Measurements from ENCODE around the gene CFAP251. TPM values are rescaled to one million over a fixed set of nuclear protein-coding genes. Genes with fewer than 3 reads are reported as not detected.

Gene CFAP251
- total RNA-seq, 1 donor from 2014 or later = 0.65 TPM

GRCh38 chr12:121934309-121934664 lies 15.9 kb downstream of the CFAP251 start:
- DNase-seq (no peak), ATAC-seq (ENCODE audit: poor library complexity) (no peak)
- intact Hi-C loops (cut with DNase I) = no loop called here

- ATAC-seq (ENCODE audit: poor library complexity) (no peak), DNase-seq (no peak)
- intact Hi-C loops (cut with DNase I) = no loop called here
Measured at GRCh38 chr12:121937654-121938053, 19.3 kb downstream of the CFAP251 start.

- intact Hi-C loops (cut with DNase I) = no loop called here
- ATAC-seq (ENCODE audit: poor library complexity) = no peak
- no peak for DNase-seq
Measured at GRCh38 chr12:121939186-121939585, 20.8 kb downstream of the CFAP251 start.

- ATAC-seq (ENCODE audit: poor library complexity) (no peak), DNase-seq (no peak)
- intact Hi-C loops (cut with DNase I) = no loop called here
Measured at GRCh38 chr12:121939992-121940766, 21.8 kb downstream of the CFAP251 start.

GRCh38 chr12:121942145-121942718 lies 23.8 kb downstream of the CFAP251 start:
- no peak for DNase-seq
- no peak for ATAC-seq (ENCODE audit: poor library complexity)
- intact Hi-C loops (cut with DNase I) = no loop called here

GRCh38 chr12:121943926-121944325 lies 25.5 kb downstream of the CFAP251 start:
- intact Hi-C loops (cut with DNase I) = no loop called here
- DNase-seq (no peak), ATAC-seq (ENCODE audit: poor library complexity) (no peak)

- ATAC-seq (ENCODE audit: poor library complexity) = no peak
- intact Hi-C loops (cut with DNase I) = no loop called here
Measured at GRCh38 chr12:121946313-121947025, 28.1 kb downstream of the CFAP251 start.

GRCh38 chr12:121947981-121948380 lies 29.6 kb downstream of the CFAP251 start:
- no peak for ATAC-seq (ENCODE audit: poor library complexity)
- no peak for DNase-seq
- intact Hi-C loops (cut with DNase I) = no loop called here

More at GRCh38 chr12:121946313-121947025, 28.1 kb downstream of the CFAP251 start:
- DNase-seq = no peak

- intact Hi-C loops (cut with DNase I) = no loop called here
- DNase-seq (no peak), ATAC-seq (ENCODE audit: poor library complexity) (no peak)
Measured at GRCh38 chr12:121949648-121950397, 31.4 kb downstream of the CFAP251 start.

GRCh38 chr12:121953117-121953692 lies 34.8 kb downstream of the CFAP251 start:
- DNase-seq (no peak), ATAC-seq (ENCODE audit: poor library complexity) (no peak)
- intact Hi-C loops (cut with DNase I) = no loop called here

GRCh38 chr12:121953695-121954094 lies 35.3 kb downstream of the CFAP251 start:
- no peak for DNase-seq
- no peak for ATAC-seq (ENCODE audit: poor library complexity)
- intact Hi-C loops (cut with DNase I) = no loop called here

GRCh38 chr12:121955258-121956237 lies 37.2 kb downstream of the CFAP251 start:
- DNase-seq = no peak
- intact Hi-C loops (cut with DNase I) = no loop called here
- ATAC-seq (ENCODE audit: poor library complexity) = peak; percentile 51

GRCh38 chr12:121957861-121958515 lies 39.6 kb downstream of the CFAP251 start:
- DNase-seq (no peak), ATAC-seq (ENCODE audit: poor library complexity) (no peak)
- intact Hi-C loops (cut with DNase I) = no loop called here

- ATAC-seq (ENCODE audit: poor library complexity) (no peak), DNase-seq (no peak)
- intact Hi-C loops (cut with DNase I) = no loop called here
Measured at GRCh38 chr12:121958541-121959240, 40.3 kb downstream of the CFAP251 start.

- no peak for DNase-seq
- ATAC-seq (ENCODE audit: poor library complexity) = no peak
- intact Hi-C loops (cut with DNase I) = no loop called here
Measured at GRCh38 chr12:121960541-121960940, 42.1 kb downstream of the CFAP251 start.

GRCh38 chr12:121961195-121961879 lies 42.9 kb downstream of the CFAP251 start:
- ATAC-seq (ENCODE audit: poor library complexity) = no peak
- DNase-seq = no peak
- intact Hi-C loops (cut with DNase I) = no loop called here

Data from Right ventricle myocardium superior (tissue), 1 donor.